Measurements from ENCODE around the gene SUSD3.
A peak's percentile ranks its signal among the peaks of the same experiment; 100 is the strongest.

DNA sequence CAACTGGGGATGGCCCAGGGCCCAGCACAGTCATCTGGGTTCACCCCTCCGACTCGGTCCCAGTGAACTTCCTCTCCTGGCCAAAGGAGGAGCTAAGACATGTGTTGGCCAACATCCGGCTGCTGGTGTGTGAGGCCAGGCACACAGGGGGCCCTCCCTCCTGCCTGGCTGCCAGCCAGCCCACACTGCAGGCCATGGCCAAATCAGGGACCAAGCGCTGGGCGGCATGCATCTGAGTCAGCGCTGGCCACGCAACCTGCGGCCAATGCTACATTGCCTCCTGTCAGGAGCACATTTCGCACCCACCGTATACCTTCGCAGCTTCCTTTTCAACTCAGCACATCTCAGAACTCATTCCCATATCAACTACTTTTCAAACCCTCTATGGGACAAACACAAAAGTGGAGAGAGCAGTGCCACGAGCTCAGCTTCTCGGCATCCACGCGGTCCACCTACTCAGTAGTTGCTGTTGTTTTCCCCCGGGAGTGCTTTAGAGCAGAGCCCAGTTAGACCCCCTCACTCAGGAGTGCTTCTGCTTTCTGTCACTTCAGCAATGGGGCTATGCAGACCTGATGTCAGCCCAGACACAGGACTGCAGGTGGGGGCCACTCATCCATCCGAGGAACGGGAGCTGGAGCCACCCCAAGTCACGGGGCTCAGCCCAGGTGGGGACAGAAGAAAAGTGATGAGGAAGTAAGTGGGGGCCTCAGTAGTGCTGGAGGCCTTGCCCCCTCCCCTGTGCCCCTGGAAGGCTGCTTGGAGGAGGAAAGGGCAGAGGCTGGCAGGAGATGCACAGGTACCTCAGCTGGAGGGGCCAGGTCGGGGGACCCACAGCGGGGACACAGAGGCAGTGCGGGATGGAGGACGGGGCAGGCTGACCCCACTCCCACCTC lies 61.7 kb downstream of the SUSD3 start:
- TF ChIP-seq, protein P1, sequence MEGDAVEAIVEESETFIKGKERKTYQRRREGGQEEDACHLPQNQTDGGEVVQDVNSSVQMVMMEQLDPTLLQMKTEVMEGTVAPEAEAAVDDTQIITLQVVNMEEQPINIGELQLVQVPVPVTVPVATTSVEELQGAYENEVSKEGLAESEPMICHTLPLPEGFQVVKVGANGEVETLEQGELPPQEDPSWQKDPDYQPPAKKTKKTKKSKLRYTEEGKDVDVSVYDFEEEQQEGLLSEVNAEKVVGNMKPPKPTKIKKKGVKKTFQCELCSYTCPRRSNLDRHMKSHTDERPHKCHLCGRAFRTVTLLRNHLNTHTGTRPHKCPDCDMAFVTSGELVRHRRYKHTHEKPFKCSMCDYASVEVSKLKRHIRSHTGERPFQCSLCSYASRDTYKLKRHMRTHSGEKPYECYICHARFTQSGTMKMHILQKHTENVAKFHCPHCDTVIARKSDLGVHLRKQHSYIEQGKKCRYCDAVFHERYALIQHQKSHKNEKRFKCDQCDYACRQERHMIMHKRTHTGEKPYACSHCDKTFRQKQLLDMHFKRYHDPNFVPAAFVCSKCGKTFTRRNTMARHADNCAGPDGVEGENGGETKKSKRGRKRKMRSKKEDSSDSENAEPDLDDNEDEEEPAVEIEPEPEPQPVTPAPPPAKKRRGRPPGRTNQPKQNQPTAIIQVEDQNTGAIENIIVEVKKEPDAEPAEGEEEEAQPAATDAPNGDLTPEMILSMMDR (IDR thresholded peaks at IDR 0.05), result peak; percentile 21 to 43 (median 36)
- no peak for TF ChIP-seq POLR2A (IDR thresholded peaks at IDR 0.05)

Data from Peyer's patch (tissue), 4 donors.